Lower leg skin (tissue), 3 donors: Measurements from ENCODE around the gene ST6GALNAC3.

Experiments
- CTCF ChIP-seq, 3 donors: fragments of 450-650 bp; IDR thresholded peaks; one replicate each; pipeline ENCODE4 v1.5.1; 2016; ENCODE audit warnings: antibody characterized with exemption in 3 of 3, mild to moderate bottlenecking in 3 of 3, moderate library complexity in 2 of 3
- POLR2A ChIP-seq, 2 donors: fragments of 450-650 bp; IDR thresholded peaks; one replicate each; pipeline ENCODE4 v1.6.1; 2016 to 2017; ENCODE audit warnings: antibody characterized with exemption in 2 of 2, mild to moderate bottlenecking in 1 of 2, moderate library complexity in 1 of 2

- TF ChIP-seq CTCF (IDR thresholded peaks at IDR 0.05) (no peak), POLR2A (IDR thresholded peaks at IDR 0.05) (no peak)
Measured at GRCh38 chr1:76299036-76299435, 224.5 kb downstream of the ST6GALNAC3 start.
